ENCODE measurements around the gene IRX2. TPM values are rescaled to one million over a fixed set of nuclear protein-coding genes. Genes with fewer than 3 reads are reported as not detected.

IRX2 gene
- total and polyA plus RNA-seq, 10 of the 15 experiments (the other 5 are each of a cell fraction or from before 2014, with no cell fraction given) = not detected

DNA sequence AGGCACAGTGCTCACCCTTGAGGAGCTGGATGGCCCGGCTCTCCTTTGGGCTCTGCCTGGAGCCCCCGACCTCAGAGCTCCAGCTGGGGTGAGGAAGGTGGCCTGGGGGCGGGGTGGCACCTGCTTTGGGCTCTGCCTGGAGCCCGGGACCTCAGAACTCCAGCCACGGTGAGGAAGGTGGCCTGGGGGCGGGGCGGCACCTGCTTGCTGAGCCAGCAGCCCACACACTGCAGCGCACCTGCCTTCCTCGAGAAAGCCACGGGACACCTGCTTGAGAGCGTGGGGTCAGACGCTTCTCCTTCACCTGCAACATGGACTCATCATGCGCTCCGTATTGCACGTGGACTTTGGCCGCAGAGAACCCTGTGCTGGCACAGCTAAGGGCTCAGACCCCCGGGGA, 51.8 kb downstream of the IRX2 start:
- 51% methylated on average over 16 of the region's 17 CpGs for WGBS (ENCODE audit: insufficient coverage, insufficient replicate concordance, low lambda C conversion rate, missing lambda C conversion rate)
- POLR2A ChIA-PET = no interaction called here
- SMC1A ChIA-PET (ENCODE audit: uncharacterized antibody, unreplicated experiment) = no interaction called here
- ATAC-seq (no peak), FAIRE-seq (no peak), DNase-seq (ENCODE audit: low read depth, low spot score) (no peak)
- no peaks in the 10 kb centered on the region; the same call in 2 of the 3 replicates for H3K9me3 ChIP-seq (replicated peaks; ENCODE audit: control insufficient read depth, insufficient read depth, low read length)
- no peaks in the 10 kb centered on the region for H3K79me2 ChIP-seq (ENCODE audit: control insufficient read depth, insufficient read depth, low read length)
- H3K4me3 ChIP-seq = no peak overlapping the region
- H2AFZ ChIP-seq (ENCODE audit: control insufficient read depth, low read depth, low read length) = no peak overlapping the region
- intact Hi-C loops (cut with micrococcal nuclease; ENCODE audit: unreplicated experiment) = no loop called here
- H3K27me3 ChIP-seq (replicated peaks in 1 of 2; ENCODE audit: control insufficient read depth in 2 of 2, insufficient read depth in 2 of 2, low read length in 1 of 2) = no peaks in the 10 kb centered on the region
- in situ Hi-C loops (cut with MboI) = no loop called here
- H3K4me2 ChIP-seq (ENCODE audit: control insufficient read depth, insufficient read depth) = no peak overlapping the region
- no peaks in the 10 kb centered on the region for H3K4me1 ChIP-seq (ENCODE audit: control insufficient read depth, insufficient read depth, low read length)
- no peaks in the 10 kb centered on the region for H3K36me3 ChIP-seq (ENCODE audit: control insufficient read depth in 2 of 2, insufficient read depth in 2 of 2, low read length in 1 of 2)
- no peak overlapping the region for H3K9ac ChIP-seq (ENCODE audit: control insufficient read depth, insufficient read depth, low read length)
- RAD21 ChIA-PET (ENCODE audit: unreplicated experiment) = no interaction called here
- H4K20me1 ChIP-seq (ENCODE audit: control insufficient read depth, insufficient read depth) = no peaks in the 10 kb centered on the region
- no peak overlapping the region for H3K27ac ChIP-seq (ENCODE audit: control insufficient read depth, insufficient read depth)
- no TSS peak for BruUV-seq (replicated peaks)
- CTCF ChIA-PET = no interaction called here
- TF ChIP-seq BRCA1 (IDR thresholded peaks at IDR 0.05; ENCODE audit: low read depth, low read length) (no peak), SIX5 (IDR thresholded peaks at IDR 0.05; ENCODE audit: low read depth, low read length, severe bottlenecking) (no peak)
- TF ChIP-seq, protein P1, sequence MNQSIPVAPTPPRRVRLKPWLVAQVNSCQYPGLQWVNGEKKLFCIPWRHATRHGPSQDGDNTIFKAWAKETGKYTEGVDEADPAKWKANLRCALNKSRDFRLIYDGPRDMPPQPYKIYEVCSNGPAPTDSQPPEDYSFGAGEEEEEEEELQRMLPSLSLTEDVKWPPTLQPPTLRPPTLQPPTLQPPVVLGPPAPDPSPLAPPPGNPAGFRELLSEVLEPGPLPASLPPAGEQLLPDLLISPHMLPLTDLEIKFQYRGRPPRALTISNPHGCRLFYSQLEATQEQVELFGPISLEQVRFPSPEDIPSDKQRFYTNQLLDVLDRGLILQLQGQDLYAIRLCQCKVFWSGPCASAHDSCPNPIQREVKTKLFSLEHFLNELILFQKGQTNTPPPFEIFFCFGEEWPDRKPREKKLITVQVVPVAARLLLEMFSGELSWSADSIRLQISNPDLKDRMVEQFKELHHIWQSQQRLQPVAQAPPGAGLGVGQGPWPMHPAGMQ (IDR thresholded peaks at IDR 0.05; ENCODE audit: borderline replicate concordance) = no peak
- TF ChIP-seq, protein P2, sequence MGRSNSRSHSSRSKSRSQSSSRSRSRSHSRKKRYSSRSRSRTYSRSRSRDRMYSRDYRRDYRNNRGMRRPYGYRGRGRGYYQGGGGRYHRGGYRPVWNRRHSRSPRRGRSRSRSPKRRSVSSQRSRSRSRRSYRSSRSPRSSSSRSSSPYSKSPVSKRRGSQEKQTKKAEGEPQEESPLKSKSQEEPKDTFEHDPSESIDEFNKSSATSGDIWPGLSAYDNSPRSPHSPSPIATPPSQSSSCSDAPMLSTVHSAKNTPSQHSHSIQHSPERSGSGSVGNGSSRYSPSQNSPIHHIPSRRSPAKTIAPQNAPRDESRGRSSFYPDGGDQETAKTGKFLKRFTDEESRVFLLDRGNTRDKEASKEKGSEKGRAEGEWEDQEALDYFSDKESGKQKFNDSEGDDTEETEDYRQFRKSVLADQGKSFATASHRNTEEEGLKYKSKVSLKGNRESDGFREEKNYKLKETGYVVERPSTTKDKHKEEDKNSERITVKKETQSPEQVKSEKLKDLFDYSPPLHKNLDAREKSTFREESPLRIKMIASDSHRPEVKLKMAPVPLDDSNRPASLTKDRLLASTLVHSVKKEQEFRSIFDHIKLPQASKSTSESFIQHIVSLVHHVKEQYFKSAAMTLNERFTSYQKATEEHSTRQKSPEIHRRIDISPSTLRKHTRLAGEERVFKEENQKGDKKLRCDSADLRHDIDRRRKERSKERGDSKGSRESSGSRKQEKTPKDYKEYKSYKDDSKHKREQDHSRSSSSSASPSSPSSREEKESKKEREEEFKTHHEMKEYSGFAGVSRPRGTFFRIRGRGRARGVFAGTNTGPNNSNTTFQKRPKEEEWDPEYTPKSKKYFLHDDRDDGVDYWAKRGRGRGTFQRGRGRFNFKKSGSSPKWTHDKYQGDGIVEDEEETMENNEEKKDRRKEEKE (IDR thresholded peaks at IDR 0.05) = no peak
- TF ChIP-seq, protein P3, sequence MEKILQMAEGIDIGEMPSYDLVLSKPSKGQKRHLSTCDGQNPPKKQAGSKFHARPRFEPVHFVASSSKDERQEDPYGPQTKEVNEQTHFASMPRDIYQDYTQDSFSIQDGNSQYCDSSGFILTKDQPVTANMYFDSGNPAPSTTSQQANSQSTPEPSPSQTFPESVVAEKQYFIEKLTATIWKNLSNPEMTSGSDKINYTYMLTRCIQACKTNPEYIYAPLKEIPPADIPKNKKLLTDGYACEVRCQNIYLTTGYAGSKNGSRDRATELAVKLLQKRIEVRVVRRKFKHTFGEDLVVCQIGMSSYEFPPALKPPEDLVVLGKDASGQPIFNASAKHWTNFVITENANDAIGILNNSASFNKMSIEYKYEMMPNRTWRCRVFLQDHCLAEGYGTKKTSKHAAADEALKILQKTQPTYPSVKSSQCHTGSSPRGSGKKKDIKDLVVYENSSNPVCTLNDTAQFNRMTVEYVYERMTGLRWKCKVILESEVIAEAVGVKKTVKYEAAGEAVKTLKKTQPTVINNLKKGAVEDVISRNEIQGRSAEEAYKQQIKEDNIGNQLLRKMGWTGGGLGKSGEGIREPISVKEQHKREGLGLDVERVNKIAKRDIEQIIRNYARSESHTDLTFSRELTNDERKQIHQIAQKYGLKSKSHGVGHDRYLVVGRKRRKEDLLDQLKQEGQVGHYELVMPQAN (conservative IDR thresholded peaks at IDR 0.05) = no peak
- TF ChIP-seq, protein P4, sequence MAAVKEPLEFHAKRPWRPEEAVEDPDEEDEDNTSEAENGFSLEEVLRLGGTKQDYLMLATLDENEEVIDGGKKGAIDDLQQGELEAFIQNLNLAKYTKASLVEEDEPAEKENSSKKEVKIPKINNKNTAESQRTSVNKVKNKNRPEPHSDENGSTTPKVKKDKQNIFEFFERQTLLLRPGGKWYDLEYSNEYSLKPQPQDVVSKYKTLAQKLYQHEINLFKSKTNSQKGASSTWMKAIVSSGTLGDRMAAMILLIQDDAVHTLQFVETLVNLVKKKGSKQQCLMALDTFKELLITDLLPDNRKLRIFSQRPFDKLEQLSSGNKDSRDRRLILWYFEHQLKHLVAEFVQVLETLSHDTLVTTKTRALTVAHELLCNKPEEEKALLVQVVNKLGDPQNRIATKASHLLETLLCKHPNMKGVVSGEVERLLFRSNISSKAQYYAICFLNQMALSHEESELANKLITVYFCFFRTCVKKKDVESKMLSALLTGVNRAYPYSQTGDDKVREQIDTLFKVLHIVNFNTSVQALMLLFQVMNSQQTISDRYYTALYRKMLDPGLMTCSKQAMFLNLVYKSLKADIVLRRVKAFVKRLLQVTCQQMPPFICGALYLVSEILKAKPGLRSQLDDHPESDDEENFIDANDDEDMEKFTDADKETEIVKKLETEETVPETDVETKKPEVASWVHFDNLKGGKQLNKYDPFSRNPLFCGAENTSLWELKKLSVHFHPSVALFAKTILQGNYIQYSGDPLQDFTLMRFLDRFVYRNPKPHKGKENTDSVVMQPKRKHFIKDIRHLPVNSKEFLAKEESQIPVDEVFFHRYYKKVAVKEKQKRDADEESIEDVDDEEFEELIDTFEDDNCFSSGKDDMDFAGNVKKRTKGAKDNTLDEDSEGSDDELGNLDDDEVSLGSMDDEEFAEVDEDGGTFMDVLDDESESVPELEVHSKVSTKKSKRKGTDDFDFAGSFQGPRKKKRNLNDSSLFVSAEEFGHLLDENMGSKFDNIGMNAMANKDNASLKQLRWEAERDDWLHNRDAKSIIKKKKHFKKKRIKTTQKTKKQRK (IDR thresholded peaks at IDR 0.05; ENCODE audit: low read depth, low read length) = no peak
- TF ChIP-seq, protein P5, sequence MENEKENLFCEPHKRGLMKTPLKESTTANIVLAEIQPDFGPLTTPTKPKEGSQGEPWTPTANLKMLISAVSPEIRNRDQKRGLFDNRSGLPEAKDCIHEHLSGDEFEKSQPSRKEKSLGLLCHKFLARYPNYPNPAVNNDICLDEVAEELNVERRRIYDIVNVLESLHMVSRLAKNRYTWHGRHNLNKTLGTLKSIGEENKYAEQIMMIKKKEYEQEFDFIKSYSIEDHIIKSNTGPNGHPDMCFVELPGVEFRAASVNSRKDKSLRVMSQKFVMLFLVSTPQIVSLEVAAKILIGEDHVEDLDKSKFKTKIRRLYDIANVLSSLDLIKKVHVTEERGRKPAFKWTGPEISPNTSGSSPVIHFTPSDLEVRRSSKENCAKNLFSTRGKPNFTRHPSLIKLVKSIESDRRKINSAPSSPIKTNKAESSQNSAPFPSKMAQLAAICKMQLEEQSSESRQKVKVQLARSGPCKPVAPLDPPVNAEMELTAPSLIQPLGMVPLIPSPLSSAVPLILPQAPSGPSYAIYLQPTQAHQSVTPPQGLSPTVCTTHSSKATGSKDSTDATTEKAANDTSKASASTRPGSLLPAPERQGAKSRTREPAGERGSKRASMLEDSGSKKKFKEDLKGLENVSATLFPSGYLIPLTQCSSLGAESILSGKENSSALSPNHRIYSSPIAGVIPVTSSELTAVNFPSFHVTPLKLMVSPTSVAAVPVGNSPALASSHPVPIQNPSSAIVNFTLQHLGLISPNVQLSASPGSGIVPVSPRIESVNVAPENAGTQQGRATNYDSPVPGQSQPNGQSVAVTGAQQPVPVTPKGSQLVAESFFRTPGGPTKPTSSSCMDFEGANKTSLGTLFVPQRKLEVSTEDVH (IDR thresholded peaks at IDR 0.05; ENCODE audit: low read depth, partially characterized antibody) = no peak
